T-helper 17 cell (primary cell): ENCODE data around the gene EIF1B. TPM values are rescaled to one million over a fixed set of nuclear protein-coding genes. Genes with fewer than 3 reads are reported as not detected.

Experiments
- ATAC-seq: fragments of 150-1000 bp; cut with Tn5 transposase; 2 replicates; pipeline ENCODE4 v1.10.0; 2021; ENCODE audit warnings: mild to moderate bottlenecking, moderate library complexity
- DNase-seq, 3 donors: peaks; one replicate each; pipeline versions ENCODE4 v3.0.0 to v3.0.0-alpha.2; 2020 to 2021
- H3K9me3 ChIP-seq: one replicate; pipeline ENCODE4 v1.7.0; 2013; ENCODE audit warnings: low read length, mild to moderate bottlenecking; ENCODE audit not compliant: control insufficient read depth, poor library complexity, severe bottlenecking
- H3K27ac Mint-ChIP-seq: one replicate; pipeline ENCODE4 v1.8.0; 2022; ENCODE audit warnings: mild to moderate bottlenecking, moderate library complexity, mixed read lengths
- H3K27me3 Mint-ChIP-seq: one replicate; pipeline ENCODE4 v1.8.0; 2022; ENCODE audit warnings: mixed read lengths
- H3K36me3 Mint-ChIP-seq: one replicate; pipeline ENCODE4 v1.8.0; 2022; ENCODE audit warnings: low read depth, mixed read lengths
- H3K4me1 Mint-ChIP-seq: one replicate; pipeline ENCODE4 v1.8.0; 2022; ENCODE audit warnings: mild to moderate bottlenecking, mixed read lengths
- H3K4me3 Mint-ChIP-seq: one replicate; pipeline ENCODE4 v1.8.0; 2022; ENCODE audit warnings: mild to moderate bottlenecking, moderate library complexity, mixed read lengths
- total RNA-seq, 4 donors: library from RNA in 2 of 4; stranded (reverse) in 2 of 4; gene quantifications; one replicate each; pipeline ENCODE4 v1.2.3 and lab custom pipeline; 2022 to 2026

The EIF1B gene
- total RNA-seq, 2 donors from 2014 or later, result 55.4 to 62.1 TPM

DNA sequence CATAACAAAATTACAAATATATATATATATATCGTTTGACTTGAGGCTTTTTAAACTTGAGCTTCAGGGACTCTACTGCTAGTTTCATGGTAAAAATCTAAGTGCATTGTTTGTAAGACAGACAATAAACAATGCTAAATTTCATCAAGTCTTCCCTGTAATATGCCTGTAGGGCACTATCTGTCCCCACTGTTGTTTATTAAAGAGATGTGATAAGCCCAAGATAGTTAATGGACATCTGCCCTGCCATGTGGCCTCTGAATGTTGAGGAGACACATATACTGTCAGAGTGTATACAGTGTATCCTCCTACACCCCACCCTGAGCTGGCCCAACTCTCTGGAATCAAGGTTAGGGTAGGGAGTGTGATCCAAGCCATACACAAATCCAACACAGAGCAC, 15.1 kb upstream of the EIF1B start:
- peaks cover 10% of the 10 kb centered on the region for H3K36me3 Mint-ChIP-seq
- no peaks in the 10 kb centered on the region for H3K27me3 Mint-ChIP-seq
- no peak for DNase-seq
- no peak for ATAC-seq
- no peak overlapping the region for H3K4me3 Mint-ChIP-seq
- H3K9me3 ChIP-seq, result no peaks in the 10 kb centered on the region
- H3K4me1 Mint-ChIP-seq, result peaks cover 2% of the 10 kb centered on the region
- H3K27ac Mint-ChIP-seq, result no peak overlapping the region

DNA sequence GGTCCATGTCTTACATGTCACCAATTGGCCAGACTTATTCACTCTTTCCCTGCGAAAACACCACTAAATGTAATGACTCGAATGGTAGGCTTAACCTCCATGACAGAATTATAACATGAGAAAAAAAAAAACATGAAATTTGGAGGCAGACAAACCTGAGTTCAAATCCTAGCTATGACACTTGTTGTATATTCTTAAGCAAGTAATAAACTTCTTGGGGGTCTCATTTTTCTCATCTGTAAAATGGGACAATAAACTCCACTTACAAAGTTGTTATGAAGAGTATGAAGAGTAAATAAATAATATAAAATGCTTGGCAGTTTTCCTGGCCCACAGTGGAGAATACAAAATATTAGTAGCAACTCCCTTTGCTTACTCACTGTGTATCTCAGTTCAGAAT, 11.4 kb upstream of the EIF1B start:
- H3K27me3 Mint-ChIP-seq, result no peaks in the 10 kb centered on the region
- no peak overlapping the region for H3K4me3 Mint-ChIP-seq
- peaks cover 11% of the 10 kb centered on the region for H3K36me3 Mint-ChIP-seq
- no peak overlapping the region for H3K27ac Mint-ChIP-seq
- ATAC-seq (no peak), DNase-seq (no peak)
- H3K9me3 ChIP-seq, result no peaks in the 10 kb centered on the region
- peaks cover 2% of the 10 kb centered on the region for H3K4me1 Mint-ChIP-seq

DNA sequence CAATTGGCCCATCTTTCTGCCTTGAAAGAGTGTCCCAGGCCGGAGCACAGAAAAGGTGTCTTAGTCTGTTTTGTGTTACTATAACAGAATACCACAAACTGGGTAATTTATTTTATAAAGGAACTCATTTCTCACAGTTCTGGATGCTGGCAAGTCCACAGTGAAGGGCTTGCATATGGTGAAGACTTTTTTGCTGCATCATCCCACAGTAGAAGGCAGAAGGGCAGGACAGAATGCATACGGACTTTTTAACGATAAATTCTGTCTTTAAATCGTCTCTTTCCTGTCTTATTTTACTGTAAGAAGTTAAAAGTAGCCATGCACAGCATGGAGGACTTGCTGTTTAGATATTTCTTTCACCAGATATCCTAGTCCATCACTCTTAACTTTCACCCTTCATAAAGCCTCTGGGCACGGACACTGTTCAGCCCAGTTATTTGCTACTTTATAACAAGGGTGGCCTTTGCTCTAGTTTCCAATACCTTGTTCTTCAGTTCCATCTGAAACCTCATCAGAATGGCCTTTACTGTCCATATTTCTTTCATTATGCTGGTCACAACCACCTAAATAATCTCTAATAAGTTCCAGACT, 10.3 kb upstream of the EIF1B start:
- Mint-ChIP-seq H3K27ac (no peak overlapping the region), H3K4me3 (no peak overlapping the region), H3K36me3 (peaks cover 7% of the 10 kb centered on the region), H3K27me3 (no peaks in the 10 kb centered on the region), H3K4me1 (peaks cover 2% of the 10 kb centered on the region)
- H3K9me3 ChIP-seq, result no peaks in the 10 kb centered on the region
- DNase-seq (no peak), ATAC-seq (no peak)

DNA sequence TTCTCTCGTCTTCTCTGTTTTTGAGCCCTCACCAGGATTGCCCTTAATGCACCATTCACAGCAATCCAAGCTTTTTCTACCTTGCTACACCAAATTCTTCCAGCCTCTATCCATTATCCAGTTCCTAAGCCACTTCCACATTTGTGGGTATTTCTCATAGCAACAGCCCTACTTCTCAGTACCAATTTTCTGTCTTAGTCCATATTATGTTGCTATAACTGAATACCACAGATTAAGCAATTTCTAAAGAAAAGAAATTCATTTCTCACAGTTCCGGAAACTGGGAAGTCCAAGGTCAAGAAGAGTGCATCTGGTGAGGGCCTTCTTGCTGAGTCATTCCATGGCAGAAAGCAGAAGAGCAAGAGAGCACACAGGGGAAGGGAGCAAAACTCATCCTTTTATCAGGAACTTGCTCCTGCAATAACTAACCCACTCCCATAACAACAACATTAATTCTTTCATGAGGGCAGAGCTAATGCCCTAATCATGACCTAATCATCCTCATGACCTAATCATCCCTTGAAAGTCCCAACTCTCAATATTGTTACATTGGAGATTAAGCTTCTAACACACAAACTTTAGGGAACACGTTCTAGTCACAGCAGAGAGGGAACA, 9.7 kb upstream of the EIF1B start:
- ATAC-seq (peak; percentile 50), DNase-seq (no peak)
- Mint-ChIP-seq H3K27ac (no peak overlapping the region), H3K4me3 (no peak overlapping the region), H3K36me3 (peaks cover 7% of the 10 kb centered on the region), H3K4me1 (peaks cover 2% of the 10 kb centered on the region), H3K27me3 (no peaks in the 10 kb centered on the region)
- H3K9me3 ChIP-seq, result no peaks in the 10 kb centered on the region

- Mint-ChIP-seq H3K36me3 (peaks cover 4% of the 10 kb centered on the region), H3K4me3 (no peak overlapping the region), H3K4me1 (peaks cover 2% of the 10 kb centered on the region), H3K27me3 (no peaks in the 10 kb centered on the region), H3K27ac (no peak overlapping the region)
- DNase-seq, result no peak
- ATAC-seq, result no peak
- H3K9me3 ChIP-seq, result no peaks in the 10 kb centered on the region
These were observed 6.7 kb upstream of the EIF1B start for GRCh38 chr3:40302784-40303183.

DNA sequence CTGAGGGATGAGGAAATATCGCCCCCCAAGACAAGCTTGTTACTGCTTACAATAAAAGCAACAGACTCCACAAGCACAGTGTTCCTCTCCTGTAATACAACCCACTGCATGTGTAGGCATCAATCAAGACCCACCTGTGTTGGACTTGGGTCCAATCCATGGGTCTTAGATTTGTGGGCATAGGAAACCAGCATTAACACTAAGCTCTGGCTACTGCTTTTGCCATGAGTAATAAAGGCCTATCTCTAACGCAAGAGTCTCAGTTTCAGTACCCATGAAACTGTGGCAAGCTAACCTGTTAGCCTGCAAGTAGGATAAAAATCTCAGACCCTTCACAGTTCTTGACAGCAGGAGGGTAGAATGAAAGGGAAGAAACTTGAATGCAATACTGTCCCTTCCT, 5.2 kb upstream of the EIF1B start:
- H3K4me3 Mint-ChIP-seq, result no peak overlapping the region
- H3K27ac Mint-ChIP-seq, result no peak overlapping the region

DNA sequence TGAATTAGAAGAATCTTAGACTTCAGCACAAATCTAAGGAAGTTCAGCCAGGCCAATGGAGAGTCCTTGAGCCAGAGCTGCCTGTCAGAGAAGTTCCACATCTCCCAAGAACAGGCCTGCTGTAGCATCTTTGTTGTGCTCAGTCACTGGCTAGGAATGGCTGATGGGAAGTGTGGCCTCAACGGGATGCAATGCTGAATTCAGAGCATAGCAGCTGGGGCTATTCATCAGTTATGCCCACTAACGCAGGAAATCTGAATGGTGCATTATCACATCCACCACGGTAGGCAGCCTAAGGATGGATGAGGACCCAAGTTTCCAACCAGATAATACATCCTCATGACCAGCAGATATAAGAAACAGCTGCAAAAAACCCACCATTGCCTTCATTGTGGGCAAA, 3.2 kb upstream of the EIF1B start:
- H3K9me3 ChIP-seq, result no peaks in the 10 kb centered on the region
- peaks cover 8% of the 10 kb centered on the region for H3K4me1 Mint-ChIP-seq
- H3K27ac Mint-ChIP-seq, result no peak overlapping the region
- H3K27me3 Mint-ChIP-seq, result no peaks in the 10 kb centered on the region
- no peak overlapping the region for H3K4me3 Mint-ChIP-seq
- peaks cover 3% of the 10 kb centered on the region for H3K36me3 Mint-ChIP-seq
- no peak for DNase-seq
- ATAC-seq, result no peak

More for the DNA sequence above, 5.2 kb upstream of the EIF1B start:
- no peaks in the 10 kb centered on the region for H3K9me3 ChIP-seq
- Mint-ChIP-seq H3K36me3 (peaks cover 4% of the 10 kb centered on the region), H3K4me1 (peaks cover 6% of the 10 kb centered on the region), H3K27me3 (no peaks in the 10 kb centered on the region)
- ATAC-seq (no peak), DNase-seq (no peak)

DNA sequence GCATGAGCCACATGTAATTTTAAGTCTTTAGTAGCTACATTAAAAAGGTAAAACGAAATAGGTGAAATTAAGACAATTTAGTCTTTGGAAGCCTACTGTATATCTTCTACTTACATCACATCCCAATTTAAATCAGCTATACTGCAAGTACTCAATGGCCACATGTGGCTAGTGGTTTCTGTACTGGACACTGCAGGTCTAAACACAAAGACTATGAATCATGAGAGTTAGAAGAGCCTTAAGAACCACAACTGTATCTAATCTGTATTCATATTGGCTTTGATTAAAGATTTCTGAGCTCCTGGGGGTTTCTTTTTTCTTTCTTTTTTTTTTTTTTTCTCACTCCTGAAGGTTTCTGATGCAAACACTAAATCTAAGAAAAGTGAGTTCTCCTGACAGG, 2.3 kb upstream of the EIF1B start:
- H3K27me3 Mint-ChIP-seq, result no peaks in the 10 kb centered on the region
- no peaks in the 10 kb centered on the region for H3K9me3 ChIP-seq
- no peak overlapping the region for H3K4me3 Mint-ChIP-seq
- ATAC-seq, result no peak
- peaks cover 9% of the 10 kb centered on the region for H3K4me1 Mint-ChIP-seq
- no peak for DNase-seq
- peaks cover 3% of the 10 kb centered on the region for H3K36me3 Mint-ChIP-seq
- H3K27ac Mint-ChIP-seq, result no peak overlapping the region

DNA sequence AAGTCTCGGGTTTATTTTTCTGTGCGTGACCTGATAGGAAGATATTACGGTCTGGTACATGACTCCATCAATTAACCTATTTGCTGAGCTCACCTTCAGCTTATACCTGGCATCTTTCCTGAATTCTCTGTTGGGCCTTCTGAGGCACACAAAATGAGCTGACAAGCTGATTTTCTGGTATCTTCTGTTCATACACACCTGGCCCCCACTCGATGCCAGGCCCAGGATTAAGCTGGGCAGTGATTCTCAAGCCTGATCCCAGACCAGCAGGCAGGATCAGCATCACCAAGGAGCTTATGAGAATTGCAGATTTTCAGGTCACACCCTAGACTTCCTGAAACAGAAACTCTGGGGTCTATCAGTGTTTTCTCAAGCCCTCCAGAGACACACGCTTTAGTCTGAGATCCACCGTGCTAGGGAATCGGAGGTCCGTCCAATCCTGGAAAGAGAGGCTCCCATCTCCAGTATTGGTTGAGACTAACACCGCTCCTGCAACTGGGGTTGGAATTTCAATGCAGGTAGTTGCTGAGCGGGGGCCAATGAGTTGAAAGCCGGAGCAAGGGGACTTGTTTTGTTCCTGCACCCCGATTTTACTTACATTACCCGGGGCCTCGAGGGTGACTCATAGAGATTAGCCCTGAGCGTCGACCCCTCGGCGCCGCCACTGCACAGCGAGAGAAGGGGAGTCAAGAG, 636 bp upstream of the EIF1B start:
- H3K9me3 ChIP-seq, result no peaks in the 10 kb centered on the region
- Mint-ChIP-seq H3K27ac (peak overlapping the region; percentile 100), H3K4me3 (peak overlapping the region; percentile 99), H3K4me1 (peaks cover 15% of the 10 kb centered on the region), H3K27me3 (no peaks in the 10 kb centered on the region), H3K36me3 (peaks cover 4% of the 10 kb centered on the region)
- ATAC-seq (no peak), DNase-seq (no peak)

GRCh38 chr3:40309925-40310695, 603 bp downstream of the EIF1B start:
- no peaks in the 10 kb centered on the region for H3K27me3 Mint-ChIP-seq
- H3K4me3 Mint-ChIP-seq, result peak overlapping the region; percentile 99
- peak overlapping the region; percentile 100 for H3K27ac Mint-ChIP-seq
- H3K36me3 Mint-ChIP-seq, result peaks cover 6% of the 10 kb centered on the region
- DNase-seq, result peak in 2 of 3 donors; percentile 7 to 12
- peak; percentile 17 for ATAC-seq
- H3K9me3 ChIP-seq, result no peaks in the 10 kb centered on the region
- H3K4me1 Mint-ChIP-seq, result peaks cover 15% of the 10 kb centered on the region

DNA sequence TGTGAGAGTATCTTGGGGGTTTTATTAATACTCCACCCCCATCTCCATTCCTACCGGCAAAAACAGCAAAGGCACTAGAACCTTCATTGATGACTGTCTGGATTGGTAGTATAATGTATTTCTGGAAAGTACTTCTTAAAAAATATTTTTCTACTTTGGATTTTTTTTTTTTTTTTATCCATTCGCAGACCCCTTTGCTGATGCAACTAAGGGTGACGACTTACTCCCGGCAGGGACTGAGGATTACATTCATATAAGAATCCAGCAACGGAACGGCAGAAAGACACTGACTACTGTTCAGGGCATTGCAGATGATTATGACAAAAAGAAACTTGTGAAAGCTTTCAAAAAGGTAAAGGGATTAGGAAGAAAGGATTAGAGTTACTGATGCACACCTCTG, 1.2 kb downstream of the EIF1B start:
- ATAC-seq (no peak), DNase-seq (no peak)
- Mint-ChIP-seq H3K27me3 (no peaks in the 10 kb centered on the region), H3K4me3 (peak overlapping the region; percentile 99), H3K36me3 (peaks cover 6% of the 10 kb centered on the region), H3K4me1 (peaks cover 15% of the 10 kb centered on the region), H3K27ac (peak overlapping the region; percentile 100)
- no peaks in the 10 kb centered on the region for H3K9me3 ChIP-seq

DNA sequence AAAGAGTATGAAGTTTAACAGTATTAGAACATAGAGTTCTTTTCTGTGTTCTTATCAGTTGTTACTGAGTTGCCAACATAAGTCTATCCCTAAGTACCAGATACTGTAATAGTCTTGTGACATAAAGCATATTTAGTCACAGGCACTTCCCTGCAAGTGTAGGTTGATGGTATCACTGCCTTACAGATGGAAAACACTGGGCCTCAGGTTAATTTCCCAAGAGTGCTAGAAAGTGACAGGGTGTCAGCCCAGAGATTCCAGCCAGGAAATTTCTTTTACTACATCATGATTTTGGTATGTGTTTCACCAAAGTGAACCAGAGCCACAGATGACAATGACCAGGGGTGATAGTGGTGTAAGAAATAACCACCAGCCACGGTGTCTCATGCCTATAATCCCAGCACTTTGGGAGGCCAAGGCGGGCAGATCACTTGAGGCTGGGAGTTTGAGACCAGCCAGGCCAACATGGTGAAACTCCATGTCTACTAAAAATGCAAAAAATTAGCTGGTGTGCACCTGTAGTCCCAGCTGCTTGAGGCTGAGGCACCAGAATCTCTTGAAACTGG, 3.2 kb downstream of the EIF1B start:
- no peak for ATAC-seq
- peaks cover 15% of the 10 kb centered on the region for H3K4me1 Mint-ChIP-seq
- no peak overlapping the region for H3K4me3 Mint-ChIP-seq
- H3K27me3 Mint-ChIP-seq, result no peaks in the 10 kb centered on the region
- no peak for DNase-seq
- no peaks in the 10 kb centered on the region for H3K9me3 ChIP-seq
- no peak overlapping the region for H3K27ac Mint-ChIP-seq
- peaks cover 6% of the 10 kb centered on the region for H3K36me3 Mint-ChIP-seq
